HepG2 (cell line): ENCODE data around the gene UQCC2. TPM values are rescaled to one million over a fixed set of nuclear protein-coding genes. Genes with fewer than 3 reads are reported as not detected.

Experiments used
- ATAD3A ChIP-seq: sonication (generic); formaldehyde crosslinking; IDR thresholded peaks from 2 replicates; pipeline ENCODE4 v1.4.0; 2020; ENCODE audit warnings: missing genetic modification reagents
- BRD4 ChIP-seq: sonication (generic); formaldehyde crosslinking; IDR thresholded peaks from 2 replicates; pipeline ENCODE4 v1.4.0; 2020; ENCODE audit warnings: missing genetic modification reagents
- CHCHD3 ChIP-seq: sonication (generic); formaldehyde crosslinking; IDR thresholded peaks from 2 replicates; pipeline ENCODE4 v1.8.0; 2022; ENCODE audit warnings: mild to moderate bottlenecking, missing genetic modification reagents, moderate library complexity
- EP300 ChIP-seq, 3 experiments: sonication (generic) in 1 of 3; formaldehyde crosslinking in 1 of 3; IDR thresholded peaks; 2 replicates each; pipeline versions ENCODE4 v1.5.1 to v1.6.1; 2011 to 2020; ENCODE audit warnings: low read depth in 2 of 3, low read length in 2 of 3, borderline replicate concordance in 1 of 3, improper control_type of control experiment in 1 of 3, mild to moderate bottlenecking in 1 of 3, missing genetic modification reagents in 1 of 3, moderate library complexity in 1 of 3
- FOXA1 ChIP-seq, 2 experiments: fragments of 450-650 bp in 1 of 2; sonication (generic) in 1 of 2; formaldehyde crosslinking in 1 of 2; IDR thresholded peaks; 2 replicates each; pipeline versions ENCODE4 v1.4.0 to v1.6.1; 2016 to 2020; ENCODE audit warnings: missing genetic modification reagents in 1 of 2
- FOXP4 ChIP-seq: sonication (generic); formaldehyde crosslinking; IDR thresholded peaks from 2 replicates; pipeline ENCODE4 v1.4.0; 2020; ENCODE audit warnings: missing genetic modification reagents
- HOXA9 ChIP-seq: sonication (generic); formaldehyde crosslinking; IDR thresholded peaks from 2 replicates; pipeline ENCODE4 v1.8.1; 2022; ENCODE audit warnings: missing genetic modification reagents, mild to moderate bottlenecking, moderate library complexity, borderline replicate concordance
- JARID2 ChIP-seq: sonication (generic); formaldehyde crosslinking; IDR thresholded peaks from 2 replicates; pipeline ENCODE4 v1.8.1; 2023; ENCODE audit warnings: missing genetic modification reagents, inconsistent platforms; ENCODE audit not compliant: insufficient replicate concordance
- KAT2B ChIP-seq: fragments of 150-350 bp; IDR thresholded peaks from 2 replicates; pipeline ENCODE4 v1.6.1; 2014; ENCODE audit warnings: low read depth, low read length, borderline replicate concordance
- MYC ChIP-seq: sonication (generic); formaldehyde crosslinking; IDR thresholded peaks from 2 replicates; pipeline ENCODE4 v1.9.0; 2021; ENCODE audit warnings: missing genetic modification reagents, borderline replicate concordance
- NCOA1 ChIP-seq: sonication (generic); formaldehyde crosslinking; IDR thresholded peaks from 2 replicates; pipeline ENCODE4 v1.9.0; 2021; ENCODE audit warnings: missing genetic modification reagents
- NFKB2 ChIP-seq: sonication (generic); formaldehyde crosslinking; IDR thresholded peaks from 2 replicates; pipeline ENCODE4 v1.4.0; 2020; ENCODE audit warnings: missing genetic modification reagents, borderline replicate concordance
- NR0B2 ChIP-seq: sonication (generic); formaldehyde crosslinking; IDR thresholded peaks from 2 replicates; pipeline ENCODE4 v1.4.0; 2020; ENCODE audit warnings: mild to moderate bottlenecking, missing genetic modification reagents
- RCOR2 ChIP-seq: IDR thresholded peaks from 2 replicates; pipeline ENCODE4 v1.6.1; 2016; ENCODE audit warnings: missing biosample characterization, missing genetic modification reagents
- SAFB2 ChIP-seq: sonication (generic); formaldehyde crosslinking; IDR thresholded peaks from 2 replicates; pipeline ENCODE4 v1.5.1; 2020; ENCODE audit warnings: missing genetic modification reagents, low read depth, mild to moderate bottlenecking, borderline replicate concordance
- SP2 ChIP-seq: sonication (generic); formaldehyde crosslinking; IDR thresholded peaks from 2 replicates; pipeline ENCODE4 v1.5.1; 2020; ENCODE audit warnings: mild to moderate bottlenecking, missing genetic modification reagents
- TCF7 ChIP-seq: sonication (generic); IDR thresholded peaks from 2 replicates; pipeline ENCODE4 v1.6.1; 2016; ENCODE audit warnings: antibody characterized with exemption, low read depth
- TSC22D2 ChIP-seq: sonication (generic); formaldehyde crosslinking; IDR thresholded peaks from 2 replicates; pipeline ENCODE4 v1.5.1; 2020; ENCODE audit warnings: missing genetic modification reagents, mild to moderate bottlenecking, borderline replicate concordance
- ZFP90 ChIP-seq: sonication (generic); formaldehyde crosslinking; IDR thresholded peaks from 2 replicates; pipeline ENCODE4 v1.8.0; 2022; ENCODE audit warnings: missing genetic modification reagents, mild to moderate bottlenecking, inconsistent platforms, borderline replicate concordance
- ZIK1 ChIP-seq: sonication (generic); formaldehyde crosslinking; IDR thresholded peaks from 2 replicates; pipeline ENCODE4 v1.5.0; 2020; ENCODE audit warnings: mild to moderate bottlenecking, low read depth, missing genetic modification reagents, borderline replicate concordance
- ZNF501 ChIP-seq: sonication (generic); formaldehyde crosslinking; IDR thresholded peaks from 2 replicates; pipeline ENCODE4 v1.5.1; 2020; ENCODE audit warnings: mild to moderate bottlenecking, moderate library complexity, missing genetic modification reagents
- ZNF569 ChIP-seq: sonication (generic); formaldehyde crosslinking; IDR thresholded peaks from 2 replicates; pipeline ENCODE4 v1.5.0; 2020; ENCODE audit warnings: mild to moderate bottlenecking, missing genetic modification reagents, moderate library complexity, borderline replicate concordance
- ZNF670 ChIP-seq: sonication (generic); formaldehyde crosslinking; IDR thresholded peaks from 2 replicates; pipeline ENCODE4 v1.8.0; 2022; ENCODE audit warnings: mild to moderate bottlenecking, missing genetic modification reagents, borderline replicate concordance
- ZNF7 ChIP-seq: IDR thresholded peaks from 2 replicates; pipeline ENCODE4 v1.6.1; 2016; ENCODE audit warnings: missing biosample characterization, missing genetic modification reagents
- ZNF746 ChIP-seq: sonication (generic); formaldehyde crosslinking; IDR thresholded peaks from 2 replicates; pipeline ENCODE4 v1.8.0; 2022; ENCODE audit warnings: mild to moderate bottlenecking, missing genetic modification reagents
- ZSCAN9 ChIP-seq: IDR thresholded peaks from 2 replicates; pipeline ENCODE4 v1.6.1; 2016; ENCODE audit warnings: borderline replicate concordance
- ZZZ3 ChIP-seq: sonication (generic); formaldehyde crosslinking; IDR thresholded peaks from 2 replicates; pipeline ENCODE4 v1.4.0; 2020; ENCODE audit warnings: missing genetic modification reagents, mild to moderate bottlenecking, borderline replicate concordance
- polyA plus RNA-seq, 8 experiments: library from polyadenylated mRNA; depleted of rRNA in 3 of 8; stranded (reverse) in 7 of 8; unstranded in 1 of 8; fragments of >200 nt; fragmentation: Illumina TruSeq in 4 of 8; extraction: Trizol in 4 of 8; gene quantifications; 2 replicates each; pipeline versions ENCODE4 v1.2.1 to v1.2.3, GENCODE V29; 2011 to 2016; ENCODE audit warnings: low read depth in 4 of 8, missing spikeins in 1 of 8, mixed read lengths in 1 of 8; ENCODE audit not compliant: insufficient read depth in 1 of 8
- total RNA-seq, 5 experiments: library from RNA; depleted of rRNA; stranded (reverse); fragments of >200 nt; fragmentation: Illumina TruSeq; extraction: Trizol; gene quantifications; 2 replicates each; pipeline ENCODE4 v1.2.3, GENCODE V29; 2016; ENCODE audit warnings: low read depth in 1 of 5

The UQCC2 gene
- total and polyA plus RNA-seq, 2 of the 13 experiments (the other 11 are each of a cell fraction or from before 2014, with no cell fraction given): 82.4 to 238 TPM

GRCh38 chr6:33711140-33712129 lies at the start of gene UQCC2 (continued):
- peak; percentile 94 for TF ChIP-seq MYC (CRISPR knock-in tag)
- TF ChIP-seq ZNF7 (CRISPR knock-in tag): no peak
- TF ChIP-seq ZNF746 (CRISPR knock-in tag): no peak
- TF ChIP-seq ZNF670: no peak
- TF ChIP-seq ZZZ3 (CRISPR knock-in tag): peak; percentile 72; the same call in 1 of the 2 replicates
- peak; percentile 84; the same call in 1 of the 2 replicates for TF ChIP-seq TSC22D2 (CRISPR knock-in tag)
- TF ChIP-seq RCOR2 (CRISPR knock-in tag): peak; percentile 14; the same call in 1 of the 2 replicates
- TF ChIP-seq ZSCAN9: peak; percentile 91
- TF ChIP-seq NR0B2 (CRISPR knock-in tag): peak; percentile 70
- TF ChIP-seq JARID2 (CRISPR knock-in tag): peak; percentile 83
- peak; percentile 29; the same call in 1 of the 2 replicates for TF ChIP-seq HOXA9 (CRISPR knock-in tag)
- no peak for TF ChIP-seq KAT2B
- TF ChIP-seq CHCHD3 (CRISPR knock-in tag): peak; percentile 64; the same call in 1 of the 2 replicates
- TF ChIP-seq FOXA1 (IDR thresholded peaks at IDR 0.05): no peak
- TF ChIP-seq FOXA1 (CRISPR knock-in tag; IDR thresholded peaks at IDR 0.05): no peak
- peak; percentile 95 for TF ChIP-seq NFKB2 (CRISPR knock-in tag)
- 0 out of 2 replicates have a peak, but pooled peaks have one; percentile 27 for TF ChIP-seq BRD4 (CRISPR knock-in tag)
- no peak for TF ChIP-seq SP2 (CRISPR knock-in tag)
- peak; percentile 99 for TF ChIP-seq ZNF501 (CRISPR knock-in tag)
- 0 out of 2 replicates have a peak, but pooled peaks have one; percentile 52 for TF ChIP-seq ATAD3A
- TF ChIP-seq ZFP90 (CRISPR knock-in tag): peak; percentile 73; the same call in 1 of the 2 replicates
- TF ChIP-seq SAFB2 (CRISPR knock-in tag): peak; percentile 51; the same call in 1 of the 2 replicates
- peak; percentile 91; the same call in 1 of the 2 replicates for TF ChIP-seq NCOA1
- TF ChIP-seq ZNF569 (CRISPR knock-in tag): no peak
- TF ChIP-seq FOXP4 (CRISPR knock-in tag): no peak
- no peak for TF ChIP-seq TCF7
- TF ChIP-seq ZIK1: no peak; the same call in 1 of the 2 replicates
- no peak for TF ChIP-seq EP300 (IDR thresholded peaks at IDR 0.05; ENCODE audit: low read depth in 2 of 2, low read length in 2 of 2)
- TF ChIP-seq EP300 (CRISPR knock-in tag; IDR thresholded peaks at IDR 0.05; ENCODE audit: borderline replicate concordance): 0 out of 2 replicates have a peak, but pooled peaks have one; percentile 11
